Keratinocyte (primary cell): Measurements from ENCODE around the gene HTRA3. TPM values are rescaled to one million over a fixed set of nuclear protein-coding genes. Genes with fewer than 3 reads are reported as not detected.

Source experiments
- DNase-seq: peaks from one replicate; pipeline ENCODE4 v3.0.0-alpha.2; 2011; ENCODE audit warnings: low read depth, missing footprints, low spot score
- FAIRE-seq: peaks from 2 replicates; lab custom pipeline; 2011; peaks lifted over from hg19 to GRCh38; lab: Jason Lieb, UNC
- H2AFZ ChIP-seq: 2 replicates; pipeline ENCODE4 v1.6.0; 2012; ENCODE audit warnings: low read length, control low read depth, inconsistent platforms; ENCODE audit not compliant: control insufficient read depth
- H3K27ac ChIP-seq: 2 replicates; pipeline ENCODE4 v1.5.1; 2011; ENCODE audit warnings: low read length; ENCODE audit not compliant: control insufficient read depth, insufficient read depth
- H3K27me3 ChIP-seq: 3 replicates; pipeline ENCODE4 v1.6.0; 2011; ENCODE audit warnings: low read length; ENCODE audit not compliant: control insufficient read depth, insufficient read depth; ENCODE audit errors: extremely low read depth
- H3K36me3 ChIP-seq, 2 experiments: 2 replicates in 1 of 2; 3 replicates in 1 of 2; pipeline ENCODE4 v1.5.1; 2011; ENCODE audit warnings: low read length in 2 of 2, mild to moderate bottlenecking in 1 of 2; ENCODE audit not compliant: control insufficient read depth in 2 of 2, insufficient read depth in 2 of 2; ENCODE audit errors: extremely low read depth in 1 of 2
- H3K4me1 ChIP-seq: 3 replicates; pipeline ENCODE4 v1.5.1; 2011; ENCODE audit warnings: low read length; ENCODE audit not compliant: control insufficient read depth, insufficient read depth; ENCODE audit errors: extremely low read depth
- H3K4me2 ChIP-seq: 3 replicates; pipeline ENCODE4 v1.6.0; 2011; ENCODE audit warnings: low read depth, low read length; ENCODE audit not compliant: control insufficient read depth, insufficient read depth; ENCODE audit errors: extremely low read depth
- H3K4me3 ChIP-seq, 3 experiments: fragments of 200-600 bp in 1 of 3; sonication (generic) in 1 of 3; 2 replicates in 2 of 3; 3 replicates in 1 of 3; pipeline ENCODE4 v1.5.1; 2011 to 2016; ENCODE audit warnings: low read length in 3 of 3, mild to moderate bottlenecking in 3 of 3, control low read depth in 2 of 3, inconsistent platforms in 1 of 3, low read depth in 1 of 3, mixed read lengths in 1 of 3, mixed run types in 1 of 3, moderate library complexity in 1 of 3; ENCODE audit not compliant: control insufficient read depth in 2 of 3, insufficient read depth in 2 of 3; ENCODE audit errors: extremely low read depth in 1 of 3
- H3K79me2 ChIP-seq: 2 replicates; pipeline ENCODE4 v1.6.0; 2012; ENCODE audit warnings: low read length; ENCODE audit not compliant: control insufficient read depth, insufficient read depth
- H3K9ac ChIP-seq: 3 replicates; pipeline ENCODE4 v1.6.0; 2011; ENCODE audit warnings: low read length; ENCODE audit not compliant: control insufficient read depth, insufficient read depth; ENCODE audit errors: extremely low read depth
- H3K9me1 ChIP-seq: 3 replicates; pipeline ENCODE4 v1.6.0; 2011; ENCODE audit warnings: low read length; ENCODE audit not compliant: control insufficient read depth, insufficient read depth; ENCODE audit errors: extremely low read depth
- H3K9me3 ChIP-seq: 2 replicates; pipeline ENCODE4 v1.5.1; 2012; ENCODE audit warnings: low read depth, low read length; ENCODE audit not compliant: control insufficient read depth
- H4K20me1 ChIP-seq: 3 replicates; pipeline ENCODE4 v1.6.0; 2011; ENCODE audit warnings: low read length; ENCODE audit not compliant: control insufficient read depth, insufficient read depth; ENCODE audit errors: extremely low read depth
- CTCF ChIP-seq, 3 experiments: IDR thresholded peaks in 1 of 3; conservative IDR thresholded peaks in 1 of 3; optimal IDR thresholded peaks in 1 of 3; 2 replicates in 2 of 3; 3 replicates in 1 of 3; pipeline versions ENCODE3 to v1.5.1; 2011; ENCODE audit warnings: low read length in 3 of 3, mild to moderate bottlenecking in 3 of 3, moderate library complexity in 2 of 3, control low read depth in 1 of 3, inconsistent platforms in 1 of 3; ENCODE audit not compliant: insufficient read depth in 2 of 3; ENCODE audit errors: extremely low read depth in 1 of 3
- EZH2 ChIP-seq: IDR thresholded peaks from one replicate; pipeline ENCODE4 v1.6.1; 2012; ENCODE audit warnings: inconsistent platforms, mild to moderate bottlenecking, low read length, moderate library complexity
- dilution Hi-C: fragments of 300-500 bp; cut with MboI; formaldehyde crosslinking; loops from one replicate; pipeline ENCODE4 v1.7.0; 2020; ENCODE audit warnings: low sequenced_read_pairs; ENCODE audit not compliant: extremely low pct_ligation_motif_present
- polyA plus RNA-seq, 5 experiments: library from polyadenylated mRNA; depleted of rRNA in 3 of 5; stranded (reverse) in 3 of 5; stranded (forward) in 1 of 5; unstranded in 1 of 5; fragments of >200 nt; gene quantifications; 1 replicate in 1 of 5; 2 replicates in 3 of 5; 3 replicates in 1 of 5; pipeline versions ENCODE4 v1.2.1 to v1.2.3, GENCODE V29; 2011 to 2012; ENCODE audit warnings: missing spikeins in 2 of 5, low read depth in 1 of 5, low replicate concordance in 1 of 5

Gene HTRA3
- polyA plus RNA-seq, 1 donor (not counting 4 experiments of a cell fraction or from before 2014, with no cell fraction given), result not detected

GRCh38 chr4:8321220-8321619, 51.7 kb downstream of the HTRA3 start:
- H2AFZ ChIP-seq, result no peak overlapping the region
- no peaks in the 10 kb centered on the region for H3K79me2 ChIP-seq
- no peak overlapping the region for H3K4me3 ChIP-seq
- dilution Hi-C loops, result no loop called here
- H3K27me3 ChIP-seq, result no peaks in the 10 kb centered on the region
- no peak overlapping the region for H3K9ac ChIP-seq
- DNase-seq (no peak), FAIRE-seq (no peak)
- H3K9me3 ChIP-seq, result peaks cover 4% of the 10 kb centered on the region
- no peaks in the 10 kb centered on the region for H4K20me1 ChIP-seq
- no peak overlapping the region for H3K4me2 ChIP-seq
- TF ChIP-seq CTCF (optimal IDR thresholded peaks at IDR 0.05 in 1 of 3, IDR thresholded peaks at IDR 0.05 in 1 of 3, conservative IDR thresholded peaks at IDR 0.05 in 1 of 3; ENCODE audit: extremely low read depth in 1 of 3, insufficient read depth in 2 of 3, low read length in 3 of 3) (no peak), EZH2 (no peak)
- peaks cover 33% of the 10 kb centered on the region for H3K4me1 ChIP-seq
- no peak overlapping the region for H3K27ac ChIP-seq
- no peaks in the 10 kb centered on the region for H3K36me3 ChIP-seq
- H3K9me1 ChIP-seq, result no peaks in the 10 kb centered on the region

GRCh38 chr4:8321771-8322170, 52.2 kb downstream of the HTRA3 start:
- Histone ChIP-seq H3K27ac (no peak overlapping the region), H3K36me3 (no peaks in the 10 kb centered on the region), H3K9me3 (peaks cover 4% of the 10 kb centered on the region), H3K9me1 (no peaks in the 10 kb centered on the region), H3K27me3 (no peaks in the 10 kb centered on the region), H3K79me2 (no peaks in the 10 kb centered on the region), H3K4me1 (peaks cover 29% of the 10 kb centered on the region), H3K4me3 (no peak overlapping the region), H3K9ac (no peak overlapping the region), H2AFZ (no peak overlapping the region), H4K20me1 (no peaks in the 10 kb centered on the region), H3K4me2 (no peak overlapping the region)
- no peak for TF ChIP-seq EZH2
- TF ChIP-seq CTCF (optimal IDR thresholded peaks at IDR 0.05 in 1 of 3, IDR thresholded peaks at IDR 0.05 in 1 of 3, conservative IDR thresholded peaks at IDR 0.05 in 1 of 3; ENCODE audit: extremely low read depth in 1 of 3, insufficient read depth in 2 of 3, low read length in 3 of 3), result no peak
- DNase-seq, result no peak
- dilution Hi-C loops, result no loop called here
- FAIRE-seq, result no peak
